T-helper 17 cell (primary cell): ENCODE measurements around the gene TFEB. TPM values are rescaled to one million over a fixed set of nuclear protein-coding genes. Genes with fewer than 3 reads are reported as not detected.

Experiments used
- ATAC-seq: fragments of 150-1000 bp; cut with Tn5 transposase; 2 replicates; pipeline ENCODE4 v1.10.0; 2021; ENCODE audit warnings: mild to moderate bottlenecking, moderate library complexity
- DNase-seq, 3 donors: peaks; one replicate each; pipeline versions ENCODE4 v3.0.0 to v3.0.0-alpha.2; 2020 to 2021
- H3K9me3 ChIP-seq: one replicate; pipeline ENCODE4 v1.7.0; 2013; ENCODE audit warnings: low read length, mild to moderate bottlenecking; ENCODE audit not compliant: control insufficient read depth, poor library complexity, severe bottlenecking
- H3K27ac Mint-ChIP-seq: one replicate; pipeline ENCODE4 v1.8.0; 2022; ENCODE audit warnings: mild to moderate bottlenecking, moderate library complexity, mixed read lengths
- H3K27me3 Mint-ChIP-seq: one replicate; pipeline ENCODE4 v1.8.0; 2022; ENCODE audit warnings: mixed read lengths
- H3K36me3 Mint-ChIP-seq: one replicate; pipeline ENCODE4 v1.8.0; 2022; ENCODE audit warnings: low read depth, mixed read lengths
- H3K4me1 Mint-ChIP-seq: one replicate; pipeline ENCODE4 v1.8.0; 2022; ENCODE audit warnings: mild to moderate bottlenecking, mixed read lengths
- H3K4me3 Mint-ChIP-seq: one replicate; pipeline ENCODE4 v1.8.0; 2022; ENCODE audit warnings: mild to moderate bottlenecking, moderate library complexity, mixed read lengths
- total RNA-seq, 4 donors: library from RNA in 2 of 4; stranded (reverse) in 2 of 4; gene quantifications; one replicate each; pipeline ENCODE4 v1.2.3 and lab custom pipeline; 2022 to 2026

Gene TFEB
- total RNA-seq, 2 donors from 2014 or later, result 17.6 to 18.9 TPM

GRCh38 chr6:41651962-41652657 lies 83.3 kb downstream of the TFEB start:
- Mint-ChIP-seq H3K4me3 (no peak overlapping the region), H3K4me1 (no peaks in the 10 kb centered on the region), H3K27me3 (peaks cover 52% of the 10 kb centered on the region), H3K27ac (no peak overlapping the region), H3K36me3 (peaks cover 5% of the 10 kb centered on the region)
- H3K9me3 ChIP-seq, result no peaks in the 10 kb centered on the region
- DNase-seq, result no peak
- ATAC-seq, result no peak

- H3K36me3 Mint-ChIP-seq, result peaks cover 5% of the 10 kb centered on the region
- H3K27me3 Mint-ChIP-seq, result peaks cover 51% of the 10 kb centered on the region
- DNase-seq (no peak), ATAC-seq (no peak)
- H3K27ac Mint-ChIP-seq, result no peak overlapping the region
- no peaks in the 10 kb centered on the region for H3K4me1 Mint-ChIP-seq
- no peak overlapping the region for H3K4me3 Mint-ChIP-seq
- no peaks in the 10 kb centered on the region for H3K9me3 ChIP-seq
Observed at GRCh38 chr6:41651246-41651961, 84.0 kb downstream of the TFEB start.

- Mint-ChIP-seq H3K27me3 (peaks cover 54% of the 10 kb centered on the region), H3K4me1 (peaks cover 4% of the 10 kb centered on the region), H3K36me3 (peaks cover 7% of the 10 kb centered on the region), H3K27ac (no peak overlapping the region), H3K4me3 (no peak overlapping the region)
- H3K9me3 ChIP-seq, result no peaks in the 10 kb centered on the region
- ATAC-seq, result no peak
- no peak for DNase-seq
Observed at GRCh38 chr6:41650120-41650519, 85.3 kb downstream of the TFEB start.

GRCh38 chr6:41649596-41649995 lies 85.8 kb downstream of the TFEB start:
- Mint-ChIP-seq H3K36me3 (peaks cover 7% of the 10 kb centered on the region), H3K27ac (no peak overlapping the region), H3K4me1 (peaks cover 6% of the 10 kb centered on the region), H3K27me3 (peaks cover 54% of the 10 kb centered on the region), H3K4me3 (no peak overlapping the region)
- DNase-seq, result no peak
- no peak for ATAC-seq
- H3K9me3 ChIP-seq, result no peaks in the 10 kb centered on the region

GRCh38 chr6:41648921-41649320 lies 86.5 kb downstream of the TFEB start:
- no peaks in the 10 kb centered on the region for H3K9me3 ChIP-seq
- no peak overlapping the region for H3K27ac Mint-ChIP-seq
- H3K4me3 Mint-ChIP-seq, result no peak overlapping the region
- peaks cover 53% of the 10 kb centered on the region for H3K27me3 Mint-ChIP-seq
- DNase-seq (no peak), ATAC-seq (no peak)
- H3K4me1 Mint-ChIP-seq, result peaks cover 7% of the 10 kb centered on the region
- peaks cover 7% of the 10 kb centered on the region for H3K36me3 Mint-ChIP-seq

- Mint-ChIP-seq H3K27me3 (peaks cover 49% of the 10 kb centered on the region), H3K27ac (no peak overlapping the region), H3K4me3 (no peak overlapping the region), H3K4me1 (peaks cover 11% of the 10 kb centered on the region), H3K36me3 (peaks cover 7% of the 10 kb centered on the region)
- ATAC-seq (no peak), DNase-seq (no peak)
- H3K9me3 ChIP-seq, result no peaks in the 10 kb centered on the region
Observed at GRCh38 chr6:41648070-41648585, 87.3 kb downstream of the TFEB start.

- peaks cover 15% of the 10 kb centered on the region for H3K4me1 Mint-ChIP-seq
- DNase-seq (no peak), ATAC-seq (no peak)
- no peaks in the 10 kb centered on the region for H3K9me3 ChIP-seq
- peaks cover 7% of the 10 kb centered on the region for H3K36me3 Mint-ChIP-seq
- no peak overlapping the region for H3K27ac Mint-ChIP-seq
- no peak overlapping the region for H3K4me3 Mint-ChIP-seq
- peaks cover 53% of the 10 kb centered on the region for H3K27me3 Mint-ChIP-seq
Observed at GRCh38 chr6:41647061-41647511, 88.3 kb downstream of the TFEB start.

- ATAC-seq (no peak), DNase-seq (no peak)
- H3K9me3 ChIP-seq, result no peaks in the 10 kb centered on the region
- Mint-ChIP-seq H3K4me1 (peaks cover 15% of the 10 kb centered on the region), H3K27me3 (peaks cover 54% of the 10 kb centered on the region), H3K36me3 (peaks cover 5% of the 10 kb centered on the region), H3K4me3 (no peak overlapping the region), H3K27ac (no peak overlapping the region)
Observed at GRCh38 chr6:41646026-41646795, 89.2 kb downstream of the TFEB start.

GRCh38 chr6:41645007-41645618 lies 90.3 kb downstream of the TFEB start:
- no peak overlapping the region for H3K4me3 Mint-ChIP-seq
- H3K27ac Mint-ChIP-seq, result no peak overlapping the region
- peaks cover 63% of the 10 kb centered on the region for H3K27me3 Mint-ChIP-seq
- ATAC-seq, result no peak
- peaks cover 15% of the 10 kb centered on the region for H3K4me1 Mint-ChIP-seq
- H3K9me3 ChIP-seq, result no peaks in the 10 kb centered on the region
- peaks cover 7% of the 10 kb centered on the region for H3K36me3 Mint-ChIP-seq
- DNase-seq, result no peak

GRCh38 chr6:41644297-41644879 lies 91.0 kb downstream of the TFEB start:
- H3K27ac Mint-ChIP-seq, result no peak overlapping the region
- DNase-seq (no peak), ATAC-seq (no peak)
- H3K36me3 Mint-ChIP-seq, result peaks cover 8% of the 10 kb centered on the region
- H3K27me3 Mint-ChIP-seq, result peaks cover 66% of the 10 kb centered on the region
- no peaks in the 10 kb centered on the region for H3K9me3 ChIP-seq
- peaks cover 15% of the 10 kb centered on the region for H3K4me1 Mint-ChIP-seq
- no peak overlapping the region for H3K4me3 Mint-ChIP-seq

GRCh38 chr6:41643899-41644269 lies 91.5 kb downstream of the TFEB start:
- Mint-ChIP-seq H3K4me3 (no peak overlapping the region), H3K27me3 (peaks cover 69% of the 10 kb centered on the region), H3K4me1 (peaks cover 18% of the 10 kb centered on the region), H3K27ac (no peak overlapping the region), H3K36me3 (peaks cover 8% of the 10 kb centered on the region)
- ATAC-seq, result no peak
- no peaks in the 10 kb centered on the region for H3K9me3 ChIP-seq
- no peak for DNase-seq

- ATAC-seq, result no peak
- H3K4me1 Mint-ChIP-seq, result peaks cover 18% of the 10 kb centered on the region
- peaks cover 65% of the 10 kb centered on the region for H3K27me3 Mint-ChIP-seq
Observed at GRCh38 chr6:41642960-41643898, 92.2 kb downstream of the TFEB start.

More at GRCh38 chr6:41642960-41643898, 92.2 kb downstream of the TFEB start:
- no peak for DNase-seq
- H3K4me3 Mint-ChIP-seq, result no peak overlapping the region
- peaks cover 8% of the 10 kb centered on the region for H3K36me3 Mint-ChIP-seq
- no peak overlapping the region for H3K27ac Mint-ChIP-seq
- H3K9me3 ChIP-seq, result no peaks in the 10 kb centered on the region
